Limb (tissue), 2 donors: ENCODE measurements around the gene ESRRA.

Experiments used
- DNase-seq, 2 donors: peaks; one replicate each; pipeline ENCODE4 v3.0.0-alpha.2; 2016; ENCODE audit errors: extremely low spot score in 2 of 2

The ESRRA gene

DNA sequence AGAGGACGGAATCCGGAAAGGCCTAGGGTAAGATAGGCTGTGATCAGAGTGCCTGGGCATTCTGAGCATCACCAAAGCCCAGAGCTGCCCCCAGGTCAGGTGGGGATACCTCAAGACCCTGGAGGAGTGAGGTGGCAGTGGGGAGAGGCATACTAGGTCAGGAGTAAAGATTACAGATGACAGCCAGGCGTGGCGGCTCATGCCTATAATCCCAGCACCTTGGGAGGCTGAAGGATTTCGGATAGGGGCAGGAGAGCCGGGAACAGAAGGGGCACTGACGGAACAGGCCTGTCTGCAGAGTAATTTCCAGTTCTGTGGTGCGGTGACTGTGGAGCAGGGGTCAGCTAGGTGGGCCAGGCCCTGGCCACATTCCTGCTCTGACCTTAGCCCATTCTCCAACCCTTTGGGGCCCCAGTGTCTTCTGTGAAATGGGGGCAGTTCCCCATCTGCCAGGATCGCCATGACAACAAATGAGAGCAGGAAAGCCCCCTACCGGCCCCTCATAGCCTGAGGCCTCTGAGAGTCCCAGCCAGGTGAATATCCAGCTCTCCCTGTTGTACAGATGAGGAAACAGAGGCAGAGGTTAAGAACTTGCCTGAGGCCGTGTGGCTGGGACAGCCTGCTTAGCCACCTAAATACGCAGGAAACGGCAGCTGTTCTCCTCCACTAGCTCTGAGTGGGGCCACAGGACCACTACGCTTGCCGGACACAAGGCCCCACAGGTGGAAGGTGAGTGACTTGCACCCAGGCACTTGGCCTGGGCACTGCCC is 30.1 kb upstream of the ESRRA start:
- DNase-seq, result no peak

DNA sequence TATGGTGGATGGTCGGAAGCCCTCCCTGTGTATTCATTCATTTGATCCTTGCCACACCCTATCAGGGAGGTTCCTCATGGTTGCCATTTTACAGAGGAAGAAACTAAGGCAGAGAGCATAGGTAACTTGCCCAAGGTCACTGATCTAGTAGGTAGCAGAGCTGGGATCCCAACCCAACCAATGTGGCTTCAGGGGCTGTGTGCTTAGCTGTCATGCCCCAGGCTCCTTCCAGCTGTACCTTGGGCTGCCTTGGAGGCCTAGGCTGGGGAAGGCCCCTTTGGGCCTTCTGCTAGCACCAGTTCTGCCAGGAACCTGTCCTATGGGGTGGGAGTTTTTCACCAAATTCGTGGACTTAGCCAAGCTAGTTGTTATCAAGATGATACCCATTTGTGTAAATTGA is 29.5 kb upstream of the ESRRA start:
- DNase-seq, result no peak

DNA sequence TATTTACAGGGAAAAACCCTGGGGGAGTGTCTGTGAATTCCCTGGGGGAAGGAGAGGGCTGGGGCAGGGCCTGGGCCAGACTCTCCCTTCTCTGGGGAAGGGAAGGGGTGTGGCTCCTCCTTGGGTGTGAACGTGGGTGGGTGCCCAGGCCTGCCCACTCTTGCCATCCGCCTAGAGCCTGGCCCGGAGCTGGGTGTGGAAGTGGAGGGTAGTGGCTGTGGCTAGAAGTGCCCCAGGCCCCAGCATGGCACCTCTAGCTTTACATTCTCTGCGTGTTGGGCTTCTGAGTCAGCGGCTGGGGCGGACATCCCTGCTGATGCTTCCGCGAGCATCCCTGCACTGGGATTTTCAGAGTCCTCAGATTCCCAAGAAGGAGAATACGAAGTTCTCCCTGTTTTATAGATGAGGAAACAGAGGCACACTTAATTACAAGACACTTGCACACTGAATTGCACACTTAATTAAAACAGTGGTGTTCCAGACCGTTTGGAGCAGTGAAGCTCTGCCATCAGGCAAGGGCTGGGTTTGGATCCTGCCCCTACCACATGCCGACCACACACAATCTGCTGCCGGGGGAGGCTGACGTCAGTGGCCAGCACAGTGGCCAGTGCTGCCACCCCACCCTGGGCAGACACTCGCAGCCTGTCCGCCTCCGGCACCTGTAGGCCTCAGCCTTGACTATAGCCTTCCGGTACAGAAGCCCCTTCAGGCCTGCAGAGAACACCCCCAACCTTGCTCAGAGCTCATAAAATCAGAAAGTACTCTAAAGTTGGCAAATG is 28.5 kb upstream of the ESRRA start:
- no peak for DNase-seq

- no peak for DNase-seq
Observed at GRCh38 chr11:64278576-64279190, 26.6 kb upstream of the ESRRA start.

DNA sequence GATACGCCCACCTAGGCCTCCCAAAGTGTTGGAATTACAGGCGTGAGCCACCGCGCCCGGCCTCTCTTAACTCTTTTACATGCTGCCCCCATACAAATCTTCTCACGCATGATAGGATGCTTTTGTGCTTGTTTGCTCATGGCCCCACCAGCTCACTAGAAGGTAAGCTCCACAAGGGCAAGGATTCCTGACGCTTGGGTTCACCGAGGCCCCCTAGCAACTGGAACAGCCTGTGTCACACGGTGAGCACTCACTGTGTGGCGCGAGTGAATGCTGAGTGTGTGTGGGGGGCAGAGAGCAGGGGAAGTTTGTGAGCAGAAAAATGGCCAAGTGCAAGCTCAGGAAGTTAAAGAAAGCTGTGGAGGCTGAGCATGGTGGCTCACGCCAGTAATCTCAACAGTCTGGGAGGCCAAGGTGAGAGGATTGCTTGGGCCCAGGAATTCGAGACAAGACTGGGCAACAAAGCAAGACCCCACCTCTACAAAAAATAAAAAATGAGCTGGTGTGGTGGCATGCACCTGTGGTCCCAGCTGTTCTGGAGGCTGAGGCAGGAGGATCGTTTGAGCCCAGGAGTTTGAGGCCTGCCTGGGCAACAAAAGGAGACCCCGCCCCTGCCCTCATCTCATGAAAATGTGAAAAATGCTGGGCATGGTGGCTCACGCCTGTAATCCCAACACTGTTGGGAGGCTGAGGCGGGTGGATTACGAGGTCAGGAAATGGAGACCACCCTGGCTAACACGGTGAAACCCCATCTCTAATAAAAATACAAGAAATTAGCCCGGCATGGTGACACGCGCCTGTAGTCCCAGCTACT is 23.2 kb upstream of the ESRRA start:
- DNase-seq, result no peak

GRCh38 chr11:64283092-64283491 is 22.2 kb upstream of the ESRRA start:
- DNase-seq, result no peak

DNA sequence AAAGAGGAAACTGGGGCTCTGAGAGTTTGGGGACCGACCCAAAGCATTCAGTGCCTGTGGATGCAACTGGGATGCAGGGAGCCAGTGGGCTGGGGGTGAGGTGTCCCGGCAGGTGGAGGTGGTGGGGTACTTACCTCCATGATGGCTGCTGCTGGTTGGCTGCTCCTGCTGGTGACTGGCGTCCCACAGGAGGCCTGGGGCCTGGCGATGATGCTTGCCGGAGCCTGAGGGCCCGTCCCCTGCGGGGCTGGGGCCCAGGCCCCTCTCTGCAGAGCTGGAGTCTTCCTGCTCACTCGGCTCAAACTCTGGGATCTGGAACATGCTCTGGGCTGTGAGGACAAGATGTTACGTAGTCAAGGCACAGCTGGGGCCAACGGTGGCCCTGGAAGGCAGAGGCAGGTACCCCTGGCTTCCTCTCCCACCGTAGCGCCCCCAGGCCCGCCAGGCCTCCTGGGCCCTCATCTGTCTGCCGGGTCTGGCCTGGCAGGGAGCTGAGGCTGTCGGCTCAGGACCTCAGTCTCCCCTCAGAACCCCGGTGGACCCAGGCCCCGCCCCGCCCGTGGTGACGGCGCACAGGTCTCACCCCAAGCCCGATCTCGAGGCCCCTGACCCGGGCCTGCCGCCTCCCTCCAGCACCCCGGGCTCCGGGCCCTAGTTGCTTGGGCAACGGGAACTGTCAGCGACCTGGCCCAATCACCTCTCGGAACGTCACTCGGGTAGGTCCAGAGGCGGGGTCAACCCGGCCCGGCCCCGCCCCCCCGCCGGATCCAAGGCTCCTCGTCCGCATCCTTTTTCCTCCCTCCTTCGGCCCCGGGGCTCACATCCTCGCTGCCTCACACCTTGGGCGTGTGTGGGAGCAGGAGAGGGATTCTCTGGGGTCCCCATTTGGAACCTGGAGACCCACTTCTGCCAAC is 21.0 kb upstream of the ESRRA start, which contains the start of gene BAD:
Gene BAD, minus strand, starts transcription at position 618 of the 914 bp plus-strand sequence. Its CDS starts 297 bp downstream, at position 321.
- DNase-seq, result peak; percentile 94 to 97

GRCh38 chr11:64284962-64285884 is 20.1 kb upstream of the ESRRA start, which contains the start of gene GPR137:
GPR137 (plus strand) TSS chr11:64285848; CDS start chr11:64286525, 677 bp downstream.
- DNase-seq, result peak; percentile 84 to 96

GRCh38 chr11:64285885-64286800 is 19.2 kb upstream of the ESRRA start:
- no peak for DNase-seq

DNA sequence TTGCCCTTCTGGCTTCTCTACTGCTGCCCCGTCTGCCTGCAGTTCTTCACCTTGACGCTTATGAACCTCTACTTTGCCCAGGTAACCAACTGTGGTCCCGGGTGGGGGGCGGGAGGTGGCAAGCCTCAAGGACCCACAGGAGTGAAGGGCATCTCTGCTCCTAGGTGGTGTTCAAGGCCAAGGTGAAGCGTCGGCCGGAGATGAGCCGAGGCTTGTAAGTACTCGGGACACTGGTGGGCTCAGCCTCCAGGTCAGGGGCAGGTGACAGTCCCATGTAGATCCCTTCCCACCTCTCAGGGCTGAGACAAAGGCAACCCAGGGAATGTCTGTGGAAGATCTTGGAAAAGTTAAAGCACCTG is 18.5 kb upstream of the ESRRA start:
- DNase-seq, result no peak

- DNase-seq, result no peak
Observed at GRCh38 chr11:64287676-64288352, 17.5 kb upstream of the ESRRA start.

DNA sequence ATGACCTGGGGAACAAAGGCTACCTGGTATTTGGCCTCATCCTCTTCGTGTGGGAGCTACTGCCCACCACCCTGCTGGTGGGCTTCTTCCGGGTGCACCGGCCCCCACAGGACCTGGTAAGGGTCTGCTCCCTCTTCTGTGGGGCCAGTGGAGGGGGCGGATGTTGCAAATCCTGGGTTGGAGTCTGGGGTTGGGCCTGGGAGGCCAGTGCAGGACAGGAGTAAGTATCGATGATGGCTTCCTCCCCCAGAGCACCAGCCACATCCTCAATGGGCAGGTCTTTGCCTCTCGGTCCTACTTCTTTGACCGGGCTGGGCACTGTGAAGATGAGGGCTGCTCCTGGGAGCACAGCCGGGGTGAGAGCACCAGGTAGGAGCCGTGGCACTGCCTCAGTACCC is 17.0 kb upstream of the ESRRA start:
- DNase-seq, result no peak

GRCh38 chr11:64289002-64289564 is 16.2 kb upstream of the ESRRA start:
- DNase-seq, result no peak

- no peak for DNase-seq
Observed at GRCh38 chr11:64290352-64291261, 14.7 kb upstream of the ESRRA start.

GRCh38 chr11:64291262-64291751 is 14.0 kb upstream of the ESRRA start, which contains the start of gene KCNK4:
KCNK4 (plus strand) TSS chr11:64291302; CDS start chr11:64293019, 1,717 bp downstream.
- no peak for DNase-seq
